H1 (cell line): ENCODE data around the gene IRF3. TPM values are rescaled to one million over a fixed set of nuclear protein-coding genes. Genes with fewer than 3 reads are reported as not detected.

ENCODE experiments used
- HDAC2 ChIP-seq, 2 experiments: fragments of 300-600 bp in 1 of 2; sonication (generic) in 1 of 2; IDR thresholded peaks; 2 replicates each; pipeline ENCODE4 v1.6.1; 2011 to 2012; ENCODE audit warnings: low read depth in 2 of 2, low read length in 2 of 2, mild to moderate bottlenecking in 2 of 2, moderate library complexity in 2 of 2, borderline replicate concordance in 1 of 2, inconsistent platforms in 1 of 2
- RNF2 ChIP-seq: fragments of 200-900, 300-1000 bp; sonication (generic); IDR thresholded peaks from 2 replicates; pipeline ENCODE4 v1.7.1; 2016; ENCODE audit warnings: borderline replicate concordance, low read depth, mild to moderate bottlenecking, antibody characterized with exemption, low read length; ENCODE audit not compliant: poor library complexity, severe bottlenecking; ENCODE audit errors: missing control alignments
- SIRT6 ChIP-seq: IDR thresholded peaks from one replicate; pipeline ENCODE4 v1.7.1; 2012; ENCODE audit warnings: low read length, inconsistent platforms
- ZNF274 ChIP-seq: IDR thresholded peaks from 2 replicates; pipeline ENCODE4 v1.7.0; 2012; ENCODE audit warnings: low read length, borderline replicate concordance; ENCODE audit errors: extremely low read depth
- polyA plus RNA-seq, 7 experiments: library from polyadenylated mRNA; depleted of rRNA in 3 of 7; stranded (reverse) in 5 of 7; unstranded in 2 of 7; fragments of >200 nt in 5 of 7; fragments of 200-250 nt in 2 of 7; gene quantifications; 1 replicate in 5 of 7; 2 replicates in 1 of 7; 4 replicates in 1 of 7; pipeline versions ENCODE4 v1.2.1 to v1.2.3, GENCODE V29; 2011 to 2013; ENCODE audit warnings: missing spikeins in 2 of 7, mixed read lengths in 2 of 7
- total RNA-seq: library from RNA; stranded (reverse); fragmentation: NEBNext Ultra II Directional; extraction: Animal tissue kit (Norgen Biotek cat#: 25700); gene quantifications from 2 replicates; pipeline ENCODE4 v1.2.1, GENCODE V29; 2021
- TF ChIP-seq, protein P1 (sequence below), 3 experiments: IDR thresholded peaks; 1 replicate in 2 of 3; 2 replicates in 1 of 3; pipeline versions ENCODE4 v1.5.1 to v1.6.1; 2011; ENCODE audit warnings: low read length in 3 of 3, mild to moderate bottlenecking in 3 of 3, inconsistent platforms in 2 of 3, low read depth in 1 of 3, moderate library complexity in 1 of 3; ENCODE audit not compliant: insufficient read depth in 1 of 3; ENCODE audit errors: control extremely low read depth in 1 of 3
- TF ChIP-seq, protein P2 (sequence below): IDR thresholded peaks from 2 replicates; pipeline ENCODE4 v1.6.1; 2011; ENCODE audit warnings: low read depth, mild to moderate bottlenecking, low read length; ENCODE audit not compliant: insufficient read depth

The IRF3 gene
- total and polyA plus RNA-seq, 2 of the 8 experiments (the other 6 are each of a cell fraction or from before 2014, with no cell fraction given): 103 to 114 TPM

DNA sequence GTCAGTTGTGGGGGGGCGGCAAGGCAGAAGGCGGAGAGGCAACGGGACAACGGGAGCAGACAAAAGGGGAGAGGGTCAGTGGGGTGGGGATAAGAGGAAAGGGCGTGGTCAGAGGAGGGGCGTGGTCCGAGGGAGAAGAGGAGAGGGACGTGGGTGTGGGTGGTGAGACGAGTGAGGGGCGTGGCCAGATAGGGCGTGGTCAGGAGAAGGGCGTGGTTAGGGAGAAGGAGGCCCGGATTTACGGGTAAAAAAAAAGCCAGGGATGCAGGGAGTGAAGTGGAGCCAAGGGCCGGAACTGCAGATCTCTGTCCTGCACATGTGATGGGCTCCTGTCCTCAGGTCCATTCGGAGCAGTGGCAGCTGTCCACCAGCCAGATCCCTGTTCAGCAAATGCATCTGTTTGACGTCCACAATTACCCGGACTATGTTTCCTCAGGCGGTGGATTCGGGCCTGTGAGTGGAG lies 46.8 kb upstream of the IRF3 start (continued):
- TF ChIP-seq, protein P1, sequence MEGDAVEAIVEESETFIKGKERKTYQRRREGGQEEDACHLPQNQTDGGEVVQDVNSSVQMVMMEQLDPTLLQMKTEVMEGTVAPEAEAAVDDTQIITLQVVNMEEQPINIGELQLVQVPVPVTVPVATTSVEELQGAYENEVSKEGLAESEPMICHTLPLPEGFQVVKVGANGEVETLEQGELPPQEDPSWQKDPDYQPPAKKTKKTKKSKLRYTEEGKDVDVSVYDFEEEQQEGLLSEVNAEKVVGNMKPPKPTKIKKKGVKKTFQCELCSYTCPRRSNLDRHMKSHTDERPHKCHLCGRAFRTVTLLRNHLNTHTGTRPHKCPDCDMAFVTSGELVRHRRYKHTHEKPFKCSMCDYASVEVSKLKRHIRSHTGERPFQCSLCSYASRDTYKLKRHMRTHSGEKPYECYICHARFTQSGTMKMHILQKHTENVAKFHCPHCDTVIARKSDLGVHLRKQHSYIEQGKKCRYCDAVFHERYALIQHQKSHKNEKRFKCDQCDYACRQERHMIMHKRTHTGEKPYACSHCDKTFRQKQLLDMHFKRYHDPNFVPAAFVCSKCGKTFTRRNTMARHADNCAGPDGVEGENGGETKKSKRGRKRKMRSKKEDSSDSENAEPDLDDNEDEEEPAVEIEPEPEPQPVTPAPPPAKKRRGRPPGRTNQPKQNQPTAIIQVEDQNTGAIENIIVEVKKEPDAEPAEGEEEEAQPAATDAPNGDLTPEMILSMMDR (IDR thresholded peaks at IDR 0.05; ENCODE audit: control extremely low read depth in 1 of 3, insufficient read depth in 1 of 3, low read depth in 1 of 3, low read length in 3 of 3): no peak
- TF ChIP-seq RNF2 (no peak), ZNF274 (no peak), SIRT6 (no peak), HDAC2 (IDR thresholded peaks at IDR 0.05; ENCODE audit: borderline replicate concordance in 1 of 2, low read depth in 2 of 2, low read length in 2 of 2) (no peak)
- TF ChIP-seq, protein P2, sequence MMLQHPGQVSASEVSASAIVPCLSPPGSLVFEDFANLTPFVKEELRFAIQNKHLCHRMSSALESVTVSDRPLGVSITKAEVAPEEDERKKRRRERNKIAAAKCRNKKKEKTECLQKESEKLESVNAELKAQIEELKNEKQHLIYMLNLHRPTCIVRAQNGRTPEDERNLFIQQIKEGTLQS: no peak
